Astrocyte (in vitro differentiated cells and primary cell): ENCODE measurements around the gene C16orf96.

Source experiments
- CTCF ChIP-seq: IDR thresholded peaks from 2 replicates; pipeline ENCODE4 v1.5.1; 2011; ENCODE audit warnings: low read depth, mild to moderate bottlenecking, inconsistent platforms, low read length, moderate library complexity; ENCODE audit not compliant: insufficient read depth
- EZH2 ChIP-seq: IDR thresholded peaks from 2 replicates; pipeline ENCODE4 v1.6.1; 2012; ENCODE audit warnings: mild to moderate bottlenecking, low read length, inconsistent platforms; ENCODE audit not compliant: insufficient read depth

GRCh38 chr16:4519274-4520058, 36.7 kb upstream of the C16orf96 start:
- TF ChIP-seq CTCF (no peak), EZH2 (no peak)
